ENCODE results near the gene FAM222A.

The FAM222A gene

DNA sequence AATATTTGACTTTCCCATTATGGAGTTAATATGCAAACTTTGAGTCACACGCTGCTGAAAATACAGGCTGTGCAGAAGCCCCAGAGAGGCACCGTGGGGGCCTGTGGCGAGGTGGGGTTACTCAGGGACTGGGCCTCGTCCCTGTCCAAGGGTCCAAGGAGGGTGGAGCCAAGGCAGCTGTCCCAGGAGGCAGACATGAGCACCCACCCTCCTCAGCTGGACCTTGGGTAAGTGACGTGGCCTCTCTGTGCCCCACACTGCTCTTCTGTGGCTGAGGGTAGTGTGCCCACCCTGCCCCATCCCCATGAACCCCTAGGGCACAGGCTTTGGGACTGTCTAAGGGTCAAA lies 39.4 kb downstream of the FAM222A start:
- no peaks in the 10 kb centered on the region for H3K9me3 ChIP-seq (replicated peaks; ENCODE audit: insufficient read depth, low read length)
- H3K36me3 ChIP-seq (replicated peaks; ENCODE audit: insufficient read depth, low read length), result no peaks in the 10 kb centered on the region
- no peak overlapping the region for H2AFZ ChIP-seq (ENCODE audit: low read length)
- DNase-seq, result no peak
- no peak for TF ChIP-seq EZH2 (optimal IDR thresholded peaks at IDR 0.05; ENCODE audit: low read depth, low read length)
- no peak for TF ChIP-seq EZH2phosphoT487 (IDR thresholded peaks at IDR 0.05; ENCODE audit: low read length)
- TF ChIP-seq, protein P1, sequence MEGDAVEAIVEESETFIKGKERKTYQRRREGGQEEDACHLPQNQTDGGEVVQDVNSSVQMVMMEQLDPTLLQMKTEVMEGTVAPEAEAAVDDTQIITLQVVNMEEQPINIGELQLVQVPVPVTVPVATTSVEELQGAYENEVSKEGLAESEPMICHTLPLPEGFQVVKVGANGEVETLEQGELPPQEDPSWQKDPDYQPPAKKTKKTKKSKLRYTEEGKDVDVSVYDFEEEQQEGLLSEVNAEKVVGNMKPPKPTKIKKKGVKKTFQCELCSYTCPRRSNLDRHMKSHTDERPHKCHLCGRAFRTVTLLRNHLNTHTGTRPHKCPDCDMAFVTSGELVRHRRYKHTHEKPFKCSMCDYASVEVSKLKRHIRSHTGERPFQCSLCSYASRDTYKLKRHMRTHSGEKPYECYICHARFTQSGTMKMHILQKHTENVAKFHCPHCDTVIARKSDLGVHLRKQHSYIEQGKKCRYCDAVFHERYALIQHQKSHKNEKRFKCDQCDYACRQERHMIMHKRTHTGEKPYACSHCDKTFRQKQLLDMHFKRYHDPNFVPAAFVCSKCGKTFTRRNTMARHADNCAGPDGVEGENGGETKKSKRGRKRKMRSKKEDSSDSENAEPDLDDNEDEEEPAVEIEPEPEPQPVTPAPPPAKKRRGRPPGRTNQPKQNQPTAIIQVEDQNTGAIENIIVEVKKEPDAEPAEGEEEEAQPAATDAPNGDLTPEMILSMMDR (IDR thresholded peaks at IDR 0.05; ENCODE audit: low read length), result no peak
- H3K9me2 ChIP-seq (replicated peaks; ENCODE audit: insufficient read depth, low read length), result no peaks in the 10 kb centered on the region
- H3F3A ChIP-seq (ENCODE audit: insufficient read depth, low read length), result no peaks in the 10 kb centered on the region
- H4K20me1 ChIP-seq (ENCODE audit: insufficient read depth, low read length), result no peaks in the 10 kb centered on the region
- H3K27ac ChIP-seq (ENCODE audit: low read length), result no peak overlapping the region
- H3K9ac ChIP-seq (ENCODE audit: low read length), result no peak overlapping the region
- no peak overlapping the region for H3K4me3 ChIP-seq (ENCODE audit: low read length)
- no peaks in the 10 kb centered on the region for H3K27me3 ChIP-seq (replicated peaks; ENCODE audit: insufficient read depth, low read length)
- H3K4me2 ChIP-seq (ENCODE audit: low read depth, low read length), result no peak overlapping the region
- no peaks in the 10 kb centered on the region for H3K79me2 ChIP-seq (ENCODE audit: low read length)
- no peaks in the 10 kb centered on the region for H3K4me1 ChIP-seq (ENCODE audit: low read length)

DNA sequence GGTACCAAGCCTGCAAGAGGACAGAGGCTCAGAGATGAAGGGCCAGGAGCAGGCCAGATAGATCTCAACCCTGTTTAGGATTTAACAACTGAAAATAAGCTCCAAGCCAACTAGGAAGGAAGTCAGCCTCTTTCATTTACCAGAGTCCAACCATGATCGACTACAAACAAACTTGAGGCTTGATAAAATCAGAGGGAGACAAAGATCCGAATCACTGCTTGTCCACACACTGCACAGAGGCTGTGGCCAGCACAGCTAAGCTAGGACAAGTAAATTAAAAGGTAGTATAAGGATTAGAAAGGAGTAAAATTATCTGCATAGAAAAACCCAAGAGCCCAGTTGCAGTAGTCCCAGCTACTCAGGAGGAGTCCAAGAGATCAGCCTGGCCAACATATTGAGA lies 40.3 kb downstream of the FAM222A start:
- no peak overlapping the region for H3K27ac ChIP-seq (ENCODE audit: low read length)
- DNase-seq, result no peak
- H3K4me1 ChIP-seq (ENCODE audit: low read length), result no peaks in the 10 kb centered on the region
- no peak overlapping the region for H3K4me3 ChIP-seq (ENCODE audit: low read length)
- H3K79me2 ChIP-seq (ENCODE audit: low read length), result no peaks in the 10 kb centered on the region
- H4K20me1 ChIP-seq (ENCODE audit: insufficient read depth, low read length), result no peaks in the 10 kb centered on the region
- H3K36me3 ChIP-seq (replicated peaks; ENCODE audit: insufficient read depth, low read length), result no peaks in the 10 kb centered on the region
- H3K9ac ChIP-seq (ENCODE audit: low read length), result no peak overlapping the region
- H2AFZ ChIP-seq (ENCODE audit: low read length), result no peak overlapping the region
- no peak overlapping the region for H3K4me2 ChIP-seq (ENCODE audit: low read depth, low read length)
- TF ChIP-seq EZH2 (optimal IDR thresholded peaks at IDR 0.05; ENCODE audit: low read depth, low read length) (no peak), EZH2phosphoT487 (IDR thresholded peaks at IDR 0.05; ENCODE audit: low read length) (no peak)
- TF ChIP-seq, protein P1 (IDR thresholded peaks at IDR 0.05; ENCODE audit: low read length), result no peak
- H3K9me2 ChIP-seq (replicated peaks; ENCODE audit: insufficient read depth, low read length), result no peaks in the 10 kb centered on the region
- H3K27me3 ChIP-seq (replicated peaks; ENCODE audit: insufficient read depth, low read length), result no peaks in the 10 kb centered on the region
- no peaks in the 10 kb centered on the region for H3F3A ChIP-seq (ENCODE audit: insufficient read depth, low read length)
- no peaks in the 10 kb centered on the region for H3K9me3 ChIP-seq (replicated peaks; ENCODE audit: insufficient read depth, low read length)

DNA sequence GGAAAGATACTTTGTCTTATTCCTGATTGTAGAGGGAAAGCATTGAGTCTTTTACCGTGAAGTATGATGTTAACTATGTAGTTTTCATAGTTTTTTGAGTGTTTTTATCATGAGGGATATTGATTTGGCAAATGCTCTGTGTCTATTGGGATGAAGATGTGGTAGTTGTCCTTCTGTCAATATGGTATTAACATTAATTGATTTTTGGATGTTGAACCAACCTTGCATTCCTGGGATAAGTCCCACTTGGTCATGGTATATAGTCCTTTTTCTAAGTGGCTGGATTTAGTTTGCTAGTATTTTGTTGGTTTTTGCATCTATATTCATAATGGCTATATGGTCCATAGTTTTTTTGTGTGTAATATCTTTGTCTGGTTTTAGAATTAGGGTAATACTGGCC lies 42.8 kb downstream of the FAM222A start:
- DNase-seq, result no peak
- no peak overlapping the region for H3K4me3 ChIP-seq (ENCODE audit: low read length)
- H2AFZ ChIP-seq (ENCODE audit: low read length), result no peak overlapping the region
- H3K27me3 ChIP-seq (replicated peaks; ENCODE audit: insufficient read depth, low read length), result no peaks in the 10 kb centered on the region
- no peaks in the 10 kb centered on the region for H3K9me3 ChIP-seq (replicated peaks; ENCODE audit: insufficient read depth, low read length)
- H3F3A ChIP-seq (ENCODE audit: insufficient read depth, low read length), result no peaks in the 10 kb centered on the region
- no peaks in the 10 kb centered on the region for H3K9me2 ChIP-seq (replicated peaks; ENCODE audit: insufficient read depth, low read length)
- no peak overlapping the region for H3K9ac ChIP-seq (ENCODE audit: low read length)
- no peaks in the 10 kb centered on the region for H3K36me3 ChIP-seq (replicated peaks; ENCODE audit: insufficient read depth, low read length)
- H3K4me1 ChIP-seq (ENCODE audit: low read length), result no peaks in the 10 kb centered on the region
- H4K20me1 ChIP-seq (ENCODE audit: insufficient read depth, low read length), result no peaks in the 10 kb centered on the region
- H3K79me2 ChIP-seq (ENCODE audit: low read length), result no peaks in the 10 kb centered on the region
- H3K27ac ChIP-seq (ENCODE audit: low read length), result no peak overlapping the region
- TF ChIP-seq EZH2phosphoT487 (IDR thresholded peaks at IDR 0.05; ENCODE audit: low read length), result no peak
- TF ChIP-seq, protein P1 (IDR thresholded peaks at IDR 0.05; ENCODE audit: low read length), result no peak
- no peak for TF ChIP-seq EZH2 (optimal IDR thresholded peaks at IDR 0.05; ENCODE audit: low read depth, low read length)
- H3K4me2 ChIP-seq (ENCODE audit: low read depth, low read length), result no peak overlapping the region

All from MM.1S (cell line).